Duodenal mucosa (tissue), 2 donors: ENCODE data around the gene DLL4.
"Not testable (repeated sequence)": the region's sequence is repeated elsewhere in the genome, so short reads cannot be mapped to it uniquely, and the experiment has no call there.

Experiments used
- H3K27ac ChIP-seq: one replicate; pipeline ENCODE4 v1.7.0; 2013; ENCODE audit warnings: low read depth, low read length
- H3K27me3 ChIP-seq, 2 donors: one replicate each; pipeline ENCODE4 v1.7.0; 2013; ENCODE audit warnings: low read length in 2 of 2, control low read depth in 1 of 2; ENCODE audit not compliant: insufficient read depth in 2 of 2, control insufficient read depth in 1 of 2
- H3K36me3 ChIP-seq, 2 donors: one replicate each; pipeline ENCODE4 v1.7.0; 2013; ENCODE audit warnings: low read length in 2 of 2, control low read depth in 1 of 2; ENCODE audit not compliant: insufficient read depth in 2 of 2, control insufficient read depth in 1 of 2
- H3K4me1 ChIP-seq, 2 donors: one replicate each; pipeline ENCODE4 v1.7.0; 2013; ENCODE audit warnings: low read length in 2 of 2, control low read depth in 1 of 2; ENCODE audit not compliant: insufficient read depth in 2 of 2, control insufficient read depth in 1 of 2
- H3K4me3 ChIP-seq, 2 donors: one replicate each; pipeline ENCODE4 v1.7.0; 2013; ENCODE audit warnings: low read length in 2 of 2, low read depth in 1 of 2
- H3K9ac ChIP-seq, 2 donors: one replicate each; pipeline ENCODE4 v1.7.0; 2013; ENCODE audit warnings: low read length in 2 of 2, low read depth in 1 of 2
- H3K9me3 ChIP-seq, 2 donors: one replicate each; pipeline ENCODE4 v1.7.0; 2013; ENCODE audit warnings: low read length in 2 of 2, control low read depth in 1 of 2; ENCODE audit not compliant: control insufficient read depth in 1 of 2

Gene DLL4

DNA sequence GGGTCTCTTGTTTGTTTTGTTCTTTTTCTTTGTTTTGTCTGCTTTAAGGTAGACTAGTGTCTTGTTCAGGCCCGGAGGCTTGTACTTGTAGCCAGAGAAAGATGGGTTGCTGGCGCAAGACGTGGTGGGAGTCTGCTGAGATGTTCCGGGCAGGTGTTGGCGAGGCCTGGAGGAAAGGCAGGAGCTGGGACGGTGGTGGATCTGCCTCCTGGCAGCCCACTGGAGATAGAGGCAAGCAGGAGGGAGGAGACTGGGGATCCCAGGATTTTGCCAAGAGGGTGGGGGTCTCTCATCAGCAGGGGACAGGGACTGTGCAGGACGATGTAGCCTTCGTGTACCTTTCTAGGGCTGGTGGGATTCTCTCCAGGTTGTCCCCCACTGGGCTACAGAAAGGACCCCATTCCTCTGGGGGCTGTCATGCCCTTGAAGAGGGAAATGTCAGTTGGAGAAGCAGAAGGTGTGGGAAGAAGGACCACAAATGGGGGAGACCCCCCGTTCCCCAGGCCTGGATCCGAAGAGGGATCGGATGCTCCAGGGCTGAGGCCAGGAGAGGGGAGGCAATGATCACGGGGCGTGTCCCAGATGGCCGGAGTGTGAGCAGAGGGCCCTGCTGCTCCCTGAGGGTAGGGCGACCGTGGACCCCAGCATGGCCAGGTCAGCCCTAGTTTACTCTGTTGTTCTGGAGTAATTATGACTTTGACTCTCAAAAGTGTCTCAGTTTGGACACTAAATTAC lies 31.2 kb downstream of the DLL4 start:
- peaks cover 9 to 15% of the 10 kb centered on the region in 2 donors for H3K4me1 ChIP-seq
- no peak overlapping the region for H3K27ac ChIP-seq
- H3K4me3 ChIP-seq, result no peak overlapping the region
- H3K9me3 ChIP-seq, result no peaks in the 10 kb centered on the region
- no peaks in the 10 kb centered on the region for H3K27me3 ChIP-seq
- H3K36me3 ChIP-seq, result no peaks in the 10 kb centered on the region
- peak overlapping the region; percentile 7 to 29 for H3K9ac ChIP-seq

DNA sequence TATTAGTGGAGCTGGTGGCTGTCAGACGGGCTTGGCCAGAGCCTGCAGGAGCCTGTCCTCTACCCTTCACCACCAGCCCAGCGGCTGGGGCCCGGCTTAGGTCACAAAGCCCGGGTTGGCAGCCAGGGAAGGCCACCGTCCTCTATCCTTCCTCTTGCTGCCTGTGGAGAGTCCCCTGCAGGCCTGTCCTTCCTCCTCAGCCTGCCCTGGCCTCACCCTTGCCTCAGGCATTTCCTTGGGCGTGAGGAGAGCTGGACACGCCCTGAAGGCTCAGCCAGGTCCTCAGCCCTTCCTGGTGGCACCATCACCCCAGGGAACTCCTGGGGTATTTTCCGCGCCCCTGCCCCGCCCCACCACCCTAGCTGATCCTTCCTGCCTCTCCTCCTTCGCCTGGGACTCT lies 31.8 kb downstream of the DLL4 start:
- Histone ChIP-seq H3K4me1 (peaks cover 9 to 15% of the 10 kb centered on the region in 2 donors), H3K27ac (no peak overlapping the region), H3K9me3 (no peaks in the 10 kb centered on the region), H3K36me3 (no peaks in the 10 kb centered on the region), H3K27me3 (no peaks in the 10 kb centered on the region), H3K9ac (peak overlapping the region; percentile 7 to 29), H3K4me3 (no peak overlapping the region)

DNA sequence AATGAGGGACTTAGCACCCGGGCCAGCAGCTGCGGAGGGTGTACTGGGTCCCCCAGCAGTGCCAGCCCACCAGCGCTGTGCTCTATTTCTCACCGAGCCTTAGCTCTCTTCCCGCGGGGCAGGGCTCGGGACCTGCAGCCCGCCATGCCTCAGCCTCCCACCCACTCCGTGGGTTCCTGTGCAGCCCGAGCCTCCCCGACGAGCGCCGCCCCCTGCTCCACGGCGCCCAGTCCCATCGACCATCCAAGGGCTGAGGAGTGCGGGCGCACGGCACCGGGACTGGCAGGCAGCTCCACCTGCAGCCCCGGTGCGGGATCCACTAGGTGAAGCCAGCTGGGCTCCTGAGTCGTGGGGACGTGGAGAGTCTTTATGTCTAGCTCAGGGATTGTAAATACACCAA lies 32.6 kb downstream of the DLL4 start:
- H3K9ac ChIP-seq, H3K27me3 ChIP-seq, H3K36me3 ChIP-seq, H3K27ac ChIP-seq, H3K4me3 ChIP-seq, H3K9me3 ChIP-seq: not testable (repeated sequence)
- peaks cover 9 to 15% of the 10 kb centered on the region in 2 donors for H3K4me1 ChIP-seq

DNA sequence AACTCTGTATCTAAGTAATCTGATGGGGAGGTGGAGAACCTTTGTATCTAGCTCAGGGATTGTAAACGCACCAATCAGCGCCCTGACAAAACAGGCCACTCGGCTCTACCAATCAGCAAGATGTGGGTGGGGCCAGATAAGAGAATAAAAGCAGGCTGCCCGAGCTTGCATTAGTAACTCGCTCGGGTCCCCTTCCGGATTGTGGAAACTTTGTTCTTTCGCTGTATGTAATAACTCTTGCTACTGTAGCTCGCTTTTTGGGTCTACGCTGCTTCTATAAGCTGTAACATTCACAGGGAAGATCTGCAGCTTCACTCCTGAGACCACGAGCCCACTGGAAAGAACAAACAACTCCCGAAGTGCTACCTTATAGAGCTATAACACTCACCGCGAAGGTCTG lies 33.2 kb downstream of the DLL4 start:
- not testable (repeated sequence) for H3K9ac ChIP-seq, H3K27me3 ChIP-seq, H3K4me3 ChIP-seq, H3K27ac ChIP-seq, H3K36me3 ChIP-seq, H3K9me3 ChIP-seq
- peaks cover 9 to 15% of the 10 kb centered on the region in 2 donors for H3K4me1 ChIP-seq

DNA sequence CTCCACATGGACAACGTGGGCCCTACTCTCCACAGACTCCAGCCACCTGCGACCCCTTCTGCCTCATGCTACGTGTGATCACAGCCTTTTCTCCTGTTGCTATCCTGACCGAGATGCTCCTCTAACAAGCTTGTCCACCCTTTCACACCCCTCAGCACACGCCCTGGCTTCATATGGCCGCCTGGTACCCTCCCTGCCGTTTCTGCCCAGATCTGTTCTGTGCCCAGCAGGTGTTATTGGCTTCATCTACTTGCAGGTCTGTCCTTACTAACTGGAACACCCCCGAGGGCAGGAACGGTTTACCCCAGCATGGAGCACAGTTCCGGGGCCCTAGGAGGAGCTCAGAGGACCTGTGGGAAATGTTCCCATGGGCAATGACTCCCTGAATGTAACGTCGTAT lies 34.1 kb downstream of the DLL4 start:
- Histone ChIP-seq H3K9ac (no peak overlapping the region), H3K4me3 (no peak overlapping the region), H3K4me1 (peaks cover 8 to 9% of the 10 kb centered on the region in 2 donors), H3K36me3 (no peaks in the 10 kb centered on the region), H3K27me3 (no peaks in the 10 kb centered on the region), H3K27ac (no peak overlapping the region), H3K9me3 (no peaks in the 10 kb centered on the region)

GRCh38 chr15:40964006-40964405 lies 34.9 kb downstream of the DLL4 start:
- no peaks in the 10 kb centered on the region for H3K27me3 ChIP-seq
- H3K27ac ChIP-seq, result no peak overlapping the region
- no peak overlapping the region for H3K4me3 ChIP-seq
- H3K4me1 ChIP-seq, result peaks cover 8 to 9% of the 10 kb centered on the region in 2 donors
- no peaks in the 10 kb centered on the region for H3K36me3 ChIP-seq
- no peaks in the 10 kb centered on the region for H3K9me3 ChIP-seq
- no peak overlapping the region for H3K9ac ChIP-seq

- no peak overlapping the region for H3K27ac ChIP-seq
- no peaks in the 10 kb centered on the region for H3K9me3 ChIP-seq
These were observed 35.5 kb downstream of the DLL4 start for GRCh38 chr15:40964634-40965033.

GRCh38 chr15:40968290-40969085 lies 39.3 kb downstream of the DLL4 start:
- Histone ChIP-seq H3K9ac (no peak overlapping the region), H3K4me3 (no peak overlapping the region), H3K4me1 (peaks cover 0 to 5% of the 10 kb centered on the region in 2 donors), H3K27ac (no peak overlapping the region), H3K9me3 (no peaks in the 10 kb centered on the region), H3K27me3 (no peaks in the 10 kb centered on the region), H3K36me3 (no peaks in the 10 kb centered on the region)

More at GRCh38 chr15:40964634-40965033, 35.5 kb downstream of the DLL4 start:
- no peak overlapping the region for H3K9ac ChIP-seq
- H3K36me3 ChIP-seq, result no peaks in the 10 kb centered on the region
- H3K4me3 ChIP-seq, result no peak overlapping the region
- H3K4me1 ChIP-seq, result peaks cover 8 to 14% of the 10 kb centered on the region in 2 donors
- no peaks in the 10 kb centered on the region for H3K27me3 ChIP-seq

DNA sequence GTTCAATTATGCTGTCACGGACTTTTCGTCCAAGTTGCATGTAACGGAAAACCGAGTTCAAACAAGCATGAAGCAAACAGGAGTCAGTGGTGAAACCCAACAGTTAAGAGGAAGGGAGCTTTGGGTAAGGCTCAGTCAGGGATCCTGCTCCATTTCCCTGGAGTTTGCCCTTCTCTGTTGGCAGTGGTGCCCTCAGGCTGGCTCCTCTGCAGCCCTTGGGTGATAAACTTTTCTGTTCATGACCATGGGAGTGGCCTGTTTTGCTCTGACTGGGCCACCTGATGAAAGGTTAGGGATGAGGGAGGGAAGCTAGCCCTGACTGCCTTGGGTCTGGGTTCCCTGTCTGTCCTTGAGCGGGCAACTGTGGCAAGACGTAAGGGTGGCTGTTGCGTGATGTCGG lies 40.2 kb downstream of the DLL4 start:
- no peaks in the 10 kb centered on the region for H3K9me3 ChIP-seq
- H3K9ac ChIP-seq, result no peak overlapping the region
- no peaks in the 10 kb centered on the region for H3K27me3 ChIP-seq
- no peaks in the 10 kb centered on the region for H3K36me3 ChIP-seq
- peaks cover 0 to 5% of the 10 kb centered on the region in 2 donors for H3K4me1 ChIP-seq
- H3K4me3 ChIP-seq, result no peak overlapping the region
- no peak overlapping the region for H3K27ac ChIP-seq

DNA sequence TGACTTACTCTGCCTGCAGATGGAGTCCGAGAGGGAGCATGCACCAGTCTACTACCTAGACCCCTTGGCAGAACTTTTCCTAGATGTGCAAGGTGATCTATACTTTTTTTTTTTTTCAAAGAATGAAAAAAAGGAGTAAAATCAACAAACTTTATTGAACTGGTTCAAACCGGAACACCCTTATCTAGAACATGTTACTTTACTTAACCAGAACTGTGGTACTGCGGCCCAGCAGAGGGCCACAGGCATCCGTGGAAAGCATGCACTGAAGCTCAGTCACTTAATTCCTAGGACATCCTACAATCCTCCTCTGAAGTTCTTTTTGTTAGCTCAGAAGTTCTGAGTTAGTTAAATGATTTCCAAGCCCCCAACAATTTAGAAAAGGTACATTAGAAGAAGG lies 45.7 kb downstream of the DLL4 start:
- no peak overlapping the region for H3K9ac ChIP-seq
- H3K27me3 ChIP-seq, result no peaks in the 10 kb centered on the region

More for the DNA sequence above, 45.7 kb downstream of the DLL4 start:
- peaks cover 19 to 37% of the 10 kb centered on the region in 2 donors for H3K36me3 ChIP-seq
- no peak overlapping the region for H3K4me3 ChIP-seq
- H3K9me3 ChIP-seq, result no peaks in the 10 kb centered on the region
- H3K27ac ChIP-seq, result no peak overlapping the region
- H3K4me1 ChIP-seq, result no peaks in the 10 kb centered on the region
